Activated CD8-positive, alpha-beta memory T cell treated with anti-CD3 and anti-CD28 coated beads, Interleukin-2, amount 50 U/mL, for 48 hours (primary cell): ENCODE measurements around the gene EPHB4.
"Not testable (repeated sequence)": the region's sequence is repeated elsewhere in the genome, so short reads cannot be mapped to it uniquely, and the experiment has no call there.

Experiments used
- DNase-seq: peaks from one replicate; pipeline ENCODE4 v3.0.0-alpha.2; 2020

EPHB4 gene

DNA sequence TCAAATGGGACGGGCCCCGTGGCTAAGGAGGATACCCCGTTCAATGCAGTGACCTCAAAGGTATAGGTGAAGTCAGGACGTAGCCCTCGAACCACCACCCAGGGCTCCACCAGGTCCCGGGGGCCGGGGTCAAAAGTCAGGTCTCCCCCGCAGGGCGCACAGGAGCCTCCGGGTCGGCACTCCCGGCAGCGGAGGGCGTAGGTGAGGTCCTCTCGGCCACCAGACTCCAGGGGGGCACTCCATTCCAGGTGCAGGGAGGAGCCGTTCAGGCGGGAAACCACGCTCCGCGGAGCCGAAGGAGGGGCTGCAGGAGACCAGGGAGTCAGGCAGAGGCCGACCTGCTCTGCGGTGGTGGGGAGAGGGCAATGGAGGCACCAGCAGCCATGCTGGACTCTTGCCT lies 7.7 kb downstream of the EPHB4 start:
- no peak for DNase-seq

DNA sequence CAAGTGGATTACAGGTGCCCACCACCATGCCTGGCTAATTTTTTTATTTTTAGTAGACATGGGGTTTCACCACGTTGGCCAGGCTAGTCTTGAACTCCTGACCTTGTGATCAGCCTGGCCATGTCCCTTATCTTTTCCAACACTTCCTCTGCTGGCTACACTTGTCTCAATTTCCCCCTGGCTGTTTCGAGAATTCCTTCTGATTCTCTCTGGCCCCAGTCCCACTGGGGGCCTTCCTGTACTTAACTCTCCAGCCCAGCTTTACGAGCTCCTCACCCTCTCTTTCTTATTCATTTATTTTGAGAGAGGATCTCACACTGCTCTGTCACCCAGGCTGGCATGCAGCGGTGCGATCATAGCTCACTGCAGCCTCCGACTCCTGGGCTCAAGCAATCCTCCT lies 8.5 kb downstream of the EPHB4 start:
- no peak for DNase-seq

DNA sequence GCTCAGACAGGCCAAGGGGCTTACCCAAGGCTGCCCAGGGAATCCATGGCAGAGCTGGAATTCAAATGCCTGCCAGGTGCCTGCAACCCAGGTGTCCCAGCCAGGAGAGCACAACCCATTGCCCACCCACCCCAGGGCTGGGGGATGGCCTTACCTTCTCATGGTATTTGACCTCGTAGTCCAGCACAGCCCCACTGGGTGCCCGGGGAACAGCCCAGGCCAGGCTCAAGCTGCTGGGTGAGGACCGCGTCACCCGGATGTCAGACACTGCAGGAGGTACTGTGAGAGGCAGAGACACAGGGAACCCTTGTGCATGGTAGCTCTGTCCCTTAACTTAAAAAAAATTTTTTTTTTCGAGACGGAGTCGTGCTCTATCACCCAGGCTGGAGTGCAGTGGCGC lies 9.0 kb downstream of the EPHB4 start:
- no peak for DNase-seq

DNA sequence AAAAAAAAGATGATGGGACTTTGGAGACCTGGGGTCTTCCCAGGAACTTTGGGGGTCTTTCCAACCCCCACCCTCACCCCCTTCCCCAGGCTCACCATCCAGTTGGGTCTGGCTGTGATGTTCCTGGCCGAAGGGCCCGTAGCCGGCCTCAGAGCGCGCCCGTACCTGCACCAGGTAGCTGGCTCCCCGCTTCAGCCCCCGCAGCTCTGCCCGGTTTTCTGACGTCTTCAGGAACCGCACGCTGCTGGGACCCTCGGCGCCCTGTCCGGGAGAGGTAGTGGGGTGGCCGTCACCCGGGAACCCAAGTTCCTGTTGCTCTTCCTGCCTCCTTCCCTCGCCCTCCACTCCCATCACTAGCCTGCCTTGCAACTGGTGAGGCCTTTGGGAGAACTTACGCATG lies 10.2 kb downstream of the EPHB4 start:
- DNase-seq, result no peak

DNA sequence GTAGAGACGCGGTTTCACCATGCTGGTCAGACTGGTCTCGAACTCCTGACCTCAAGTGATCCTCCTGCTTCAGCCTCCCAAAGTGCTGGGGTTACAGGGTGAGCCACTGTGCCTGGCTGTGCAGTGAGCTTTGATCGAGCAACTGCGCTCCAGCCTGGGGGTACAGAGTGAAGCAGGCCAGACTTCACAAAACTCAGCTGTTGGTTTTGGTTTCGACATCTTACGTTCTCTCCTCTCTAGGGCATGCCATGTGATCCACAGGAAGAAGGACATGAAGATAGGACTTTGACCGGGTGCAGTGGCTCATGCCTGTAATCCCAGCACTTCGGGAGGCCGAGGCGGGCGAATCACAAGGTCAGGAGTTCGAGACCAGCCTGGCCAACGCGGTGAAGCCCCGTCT lies 10.8 kb downstream of the EPHB4 start:
- not testable (repeated sequence) for DNase-seq

DNA sequence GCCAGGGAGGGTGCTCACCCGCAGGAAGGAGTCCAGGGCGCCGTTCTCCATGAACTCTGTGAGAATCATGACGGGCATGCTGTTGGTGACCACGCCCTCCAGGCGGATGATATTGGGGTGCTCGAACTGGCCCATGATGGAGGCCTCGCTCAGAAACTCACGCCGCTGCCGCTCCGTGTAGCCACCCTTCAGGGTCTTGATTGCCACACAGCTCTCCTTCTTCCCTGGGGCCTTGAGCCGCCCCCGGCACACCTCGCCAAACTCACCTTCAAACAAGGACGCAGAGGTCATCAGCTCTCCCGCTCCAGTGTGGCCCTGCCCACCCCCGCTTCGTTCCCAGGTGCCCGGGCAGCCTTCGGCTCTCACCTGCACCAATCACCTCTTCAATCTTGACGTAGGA lies 14.6 kb downstream of the EPHB4 start:
- no peak for DNase-seq

DNA sequence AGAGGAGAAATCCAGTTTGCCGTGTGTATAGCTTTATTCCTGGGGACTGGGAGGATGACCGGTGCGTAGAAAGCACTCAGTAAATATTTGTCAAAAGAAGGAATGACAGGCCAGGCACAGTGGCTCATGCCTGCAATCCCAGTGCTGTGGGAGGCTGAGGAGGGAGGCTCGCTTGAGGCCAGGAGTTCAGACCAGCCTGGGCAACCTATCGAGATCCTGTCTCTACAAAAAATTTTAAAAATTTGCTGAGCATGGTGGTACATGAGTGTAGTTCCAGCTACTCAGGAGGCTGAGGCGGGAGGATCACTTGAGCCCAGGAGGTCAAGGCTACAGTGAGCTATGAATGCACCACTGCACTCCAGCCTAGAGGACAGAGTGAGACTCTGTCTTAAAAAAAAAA lies 15.8 kb downstream of the EPHB4 start:
- no peak for DNase-seq

DNA sequence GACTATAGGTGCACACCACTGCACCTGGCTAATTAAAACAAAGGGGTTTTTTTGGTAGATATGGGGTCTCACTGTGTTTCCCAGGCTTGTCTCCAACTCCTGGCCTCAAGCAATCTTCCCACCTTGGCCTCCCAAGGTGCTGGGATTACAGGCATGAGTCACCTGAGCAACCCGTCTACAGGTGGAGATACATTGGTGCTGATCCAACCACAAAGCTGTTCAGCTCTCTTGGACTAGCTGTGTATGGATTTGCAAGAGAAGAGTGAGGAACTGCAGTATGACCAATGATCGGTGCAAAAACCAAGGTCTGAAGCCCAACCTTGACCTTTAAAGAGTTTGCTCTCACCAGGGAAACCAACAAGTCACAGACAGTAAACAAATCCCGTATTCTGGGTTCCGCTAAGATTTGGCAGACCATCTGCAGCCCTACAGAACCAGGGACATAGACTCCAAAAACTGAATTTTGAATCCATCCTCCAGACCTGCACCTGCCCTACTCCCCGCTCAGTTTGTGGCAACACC lies 18.9 kb downstream of the EPHB4 start:
- no peak for DNase-seq

DNA sequence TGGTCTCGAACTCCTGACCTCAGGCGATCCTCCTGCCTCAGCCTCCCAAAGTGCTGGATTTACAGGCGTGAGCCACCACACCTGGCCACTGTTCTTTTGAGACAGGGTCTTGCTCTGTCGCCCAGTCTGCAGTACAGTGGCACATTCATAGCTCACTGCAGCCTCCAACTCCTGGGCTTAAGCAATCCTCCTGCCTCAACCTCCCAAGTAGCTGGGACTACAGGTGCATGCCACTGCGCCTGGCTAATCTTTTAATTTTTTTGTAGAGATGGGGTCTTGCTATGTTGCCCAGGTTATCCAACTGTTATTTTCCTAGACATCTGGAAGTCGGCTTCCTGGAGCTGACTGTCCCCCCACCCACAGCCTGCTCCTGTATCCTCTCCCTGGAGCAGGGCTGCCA lies 20.4 kb downstream of the EPHB4 start:
- DNase-seq, result not testable (repeated sequence)

DNA sequence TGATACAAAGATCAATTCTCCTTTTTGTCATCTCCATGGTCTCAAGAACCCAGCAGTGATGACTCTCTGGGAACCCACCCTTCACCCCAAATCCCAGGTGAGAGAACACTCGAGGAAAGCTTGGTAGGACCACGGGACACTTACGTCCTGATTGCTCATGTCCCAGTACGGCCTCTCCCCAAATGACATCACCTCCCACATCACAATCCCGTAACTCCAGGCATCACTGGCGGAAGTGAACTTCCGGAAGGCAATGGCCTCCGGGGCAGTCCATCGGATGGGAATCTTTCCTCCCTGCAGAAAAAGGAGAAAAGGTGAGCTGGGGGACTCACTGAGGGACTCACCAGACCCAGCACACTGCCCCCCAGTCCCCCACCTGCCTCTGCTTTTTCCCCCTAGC lies 21.0 kb downstream of the EPHB4 start:
- no peak for DNase-seq

DNA sequence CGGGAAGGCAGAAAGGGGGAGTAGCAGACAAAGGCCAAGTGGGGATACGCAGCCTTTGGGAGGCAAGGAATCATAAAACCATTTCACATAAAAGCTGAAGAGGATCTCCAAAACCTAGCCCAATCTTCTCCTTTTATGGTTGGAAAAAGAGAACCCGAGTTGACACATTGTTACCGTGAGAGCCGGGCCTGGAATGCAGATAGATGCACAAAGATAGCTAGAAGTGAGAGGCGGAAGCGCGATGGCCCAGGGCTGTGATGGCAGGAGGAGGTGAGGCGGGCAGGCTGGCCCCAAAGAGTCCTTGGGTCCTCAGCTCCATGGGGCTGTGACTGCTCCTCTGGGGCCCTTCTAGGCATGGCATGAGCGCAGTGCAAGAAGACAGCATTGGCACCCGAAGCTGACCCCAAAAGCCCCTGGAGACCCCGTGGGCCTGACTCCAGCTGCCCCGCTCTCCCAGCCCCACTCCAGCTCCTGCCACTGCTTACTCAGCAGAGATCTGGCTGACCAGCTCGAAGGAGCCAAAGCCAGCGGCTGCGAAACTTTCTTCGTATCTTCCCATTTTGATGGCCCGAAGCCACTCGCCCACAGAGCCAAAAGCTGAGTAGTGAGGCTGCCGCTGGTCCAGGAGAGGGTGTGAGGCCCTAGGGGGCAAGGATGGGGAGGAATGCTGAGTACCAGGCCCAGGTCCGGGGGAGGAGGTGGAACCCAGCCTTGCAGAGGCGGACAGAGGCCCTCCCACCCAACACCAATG lies 22.5 kb downstream of the EPHB4 start:
- DNase-seq, result no peak

DNA sequence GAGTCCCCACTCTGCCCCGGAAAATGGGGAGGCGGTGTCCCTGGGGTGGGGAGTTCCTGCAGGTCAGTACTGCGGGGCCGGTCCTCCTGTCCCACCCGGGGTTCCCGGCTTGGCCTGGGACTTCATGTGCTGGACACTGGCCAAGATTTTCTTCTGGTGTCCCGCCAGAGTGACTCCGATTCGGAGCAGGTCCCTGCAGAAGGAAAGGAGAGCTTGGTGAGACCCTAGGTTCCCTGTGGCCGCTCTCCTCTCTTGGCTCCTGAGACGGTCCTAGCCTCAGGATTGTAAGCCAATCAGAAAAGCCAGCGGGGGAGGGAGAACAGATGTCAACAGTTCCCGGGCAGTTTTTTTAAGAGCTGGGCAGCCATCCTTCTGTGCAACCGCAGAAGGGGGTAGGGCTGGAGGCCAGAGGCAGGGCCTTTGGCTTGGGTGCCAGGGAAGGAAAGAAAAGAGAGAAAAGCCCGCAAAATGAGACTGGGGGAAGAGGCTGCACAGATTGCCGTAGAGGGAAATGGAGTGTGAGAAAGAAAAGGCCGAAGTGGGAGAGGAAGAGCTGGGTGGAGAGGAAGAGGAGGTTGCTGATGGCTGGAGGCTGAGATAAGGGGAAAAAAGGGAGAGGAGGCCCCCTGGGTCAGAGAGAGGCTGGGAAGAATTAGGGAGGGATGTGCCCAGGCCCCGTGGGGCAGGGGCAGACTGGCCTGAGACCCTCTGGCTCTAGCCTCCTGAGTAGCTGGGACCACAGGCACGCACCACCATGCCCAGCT lies 23.7 kb downstream of the EPHB4 start:
- DNase-seq, result peak; percentile 56

DNA sequence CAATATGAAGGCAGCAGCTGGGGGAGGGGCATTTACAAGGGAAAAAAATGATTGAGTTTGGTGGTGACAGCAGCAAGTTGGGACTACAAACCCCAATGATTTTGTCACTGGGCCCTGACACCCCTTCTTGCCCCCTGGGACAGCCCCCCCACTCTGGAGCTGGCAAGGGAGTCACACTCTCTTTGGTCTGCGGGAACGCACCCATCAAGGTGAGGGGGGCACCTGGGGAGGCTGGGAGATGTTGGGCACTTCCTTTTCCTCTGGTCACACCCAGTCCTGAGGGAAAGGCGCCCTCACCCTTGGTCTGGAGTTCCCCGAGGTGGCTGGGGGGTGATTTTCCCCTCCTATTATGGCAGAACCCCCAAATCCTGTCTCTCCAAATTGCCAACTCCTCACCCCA lies 24.4 kb downstream of the EPHB4 start:
- DNase-seq, result no peak

DNA sequence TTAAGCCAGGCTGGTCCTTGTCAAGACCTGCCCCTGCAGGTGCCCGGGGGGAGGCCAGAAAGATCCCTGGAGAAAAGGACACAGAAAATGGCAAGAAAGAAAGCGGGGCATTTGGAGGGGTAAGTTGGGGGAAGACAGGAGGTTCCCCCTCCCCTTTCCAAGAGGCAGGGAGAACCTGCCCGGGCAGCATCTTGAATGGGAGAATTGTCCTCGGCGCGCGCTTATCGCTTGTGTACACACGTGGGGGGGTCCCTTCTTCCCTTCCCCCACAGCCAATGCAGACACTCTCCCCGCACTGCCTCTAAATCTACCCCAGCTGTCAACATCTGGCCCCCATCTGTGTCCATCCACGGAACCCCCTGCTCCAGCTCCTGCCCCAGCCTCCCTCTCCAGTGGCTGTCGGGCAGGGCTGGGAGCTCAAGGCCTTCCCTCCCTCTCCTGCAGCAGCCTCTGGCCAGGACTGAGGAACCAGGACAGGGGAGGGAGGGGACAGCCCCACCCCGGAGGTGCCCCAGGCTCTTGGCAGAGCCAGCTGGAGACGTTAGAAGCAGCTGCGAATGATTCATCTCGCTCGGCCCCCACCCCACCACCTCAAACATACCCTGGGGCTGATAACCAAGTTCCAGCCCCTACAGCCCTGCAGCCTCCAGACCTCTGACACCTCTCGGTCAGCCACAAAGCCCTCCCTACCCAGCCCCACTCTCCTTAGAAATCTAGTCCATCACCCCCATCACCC lies 25.3 kb downstream of the EPHB4 start:
- no peak for DNase-seq

DNA sequence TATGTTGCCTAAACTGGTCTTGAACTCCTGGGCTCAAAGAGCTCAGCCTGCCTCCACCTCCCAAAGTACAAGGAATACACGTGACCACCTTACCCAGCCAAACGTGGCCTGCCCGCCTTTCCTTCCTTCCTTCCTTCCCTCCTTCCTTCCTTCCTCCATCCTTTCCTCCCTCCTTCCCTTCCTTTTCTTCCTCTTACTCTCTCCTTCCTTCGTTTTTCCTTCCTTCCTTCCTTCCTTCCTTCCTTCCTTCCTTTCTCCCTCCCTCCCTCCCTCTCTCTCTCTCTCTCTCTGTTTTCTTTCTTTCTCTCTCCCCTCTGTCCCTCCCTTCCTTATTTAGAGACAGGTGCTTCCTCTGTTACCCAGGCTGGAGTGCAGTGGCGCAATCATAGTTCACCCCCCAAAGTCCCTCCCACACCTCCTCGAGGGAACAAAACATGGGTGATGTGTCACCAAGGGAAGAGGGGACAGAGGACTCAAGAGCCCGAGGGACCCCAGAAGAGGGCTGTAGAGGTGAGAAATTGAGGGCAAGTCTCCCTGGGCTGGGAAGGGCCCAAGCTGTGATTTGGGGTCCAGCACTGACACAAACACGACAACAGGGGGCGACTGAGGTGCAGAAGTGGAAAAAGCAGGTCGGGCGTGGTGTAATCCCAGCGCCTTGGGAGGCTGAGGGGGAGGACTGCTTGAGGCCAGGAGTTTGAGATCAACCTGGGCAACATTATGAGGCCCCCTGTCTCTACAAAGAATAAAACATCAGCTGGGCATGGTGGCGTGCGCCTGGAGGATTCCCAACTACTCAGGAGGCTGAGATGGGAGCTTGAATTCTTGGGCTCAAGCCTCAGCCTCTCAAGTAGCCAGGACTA lies 28.1 kb downstream of the EPHB4 start:
- peak; percentile 75 for DNase-seq

DNA sequence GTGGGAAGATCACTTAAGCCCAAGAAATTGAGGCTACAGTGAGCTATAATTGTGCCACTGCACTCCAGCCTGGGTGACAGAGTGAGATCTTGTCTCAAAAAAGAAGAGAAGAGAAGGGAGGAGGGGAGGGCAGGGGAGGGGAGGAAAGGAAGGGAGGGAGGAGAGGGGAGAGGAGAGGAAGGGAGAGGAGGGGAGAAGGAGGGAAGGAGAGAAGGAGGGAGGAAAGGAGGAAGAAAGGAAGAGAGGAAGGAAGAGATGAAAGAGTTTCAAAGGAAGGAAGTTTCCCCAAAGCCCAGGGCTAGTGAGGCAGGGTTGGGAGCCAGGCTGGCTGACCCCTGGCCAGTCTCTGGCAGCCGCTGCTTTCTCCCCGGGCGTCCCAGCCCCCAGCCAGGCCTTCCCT lies 32.6 kb downstream of the EPHB4 start:
- DNase-seq, result no peak

DNA sequence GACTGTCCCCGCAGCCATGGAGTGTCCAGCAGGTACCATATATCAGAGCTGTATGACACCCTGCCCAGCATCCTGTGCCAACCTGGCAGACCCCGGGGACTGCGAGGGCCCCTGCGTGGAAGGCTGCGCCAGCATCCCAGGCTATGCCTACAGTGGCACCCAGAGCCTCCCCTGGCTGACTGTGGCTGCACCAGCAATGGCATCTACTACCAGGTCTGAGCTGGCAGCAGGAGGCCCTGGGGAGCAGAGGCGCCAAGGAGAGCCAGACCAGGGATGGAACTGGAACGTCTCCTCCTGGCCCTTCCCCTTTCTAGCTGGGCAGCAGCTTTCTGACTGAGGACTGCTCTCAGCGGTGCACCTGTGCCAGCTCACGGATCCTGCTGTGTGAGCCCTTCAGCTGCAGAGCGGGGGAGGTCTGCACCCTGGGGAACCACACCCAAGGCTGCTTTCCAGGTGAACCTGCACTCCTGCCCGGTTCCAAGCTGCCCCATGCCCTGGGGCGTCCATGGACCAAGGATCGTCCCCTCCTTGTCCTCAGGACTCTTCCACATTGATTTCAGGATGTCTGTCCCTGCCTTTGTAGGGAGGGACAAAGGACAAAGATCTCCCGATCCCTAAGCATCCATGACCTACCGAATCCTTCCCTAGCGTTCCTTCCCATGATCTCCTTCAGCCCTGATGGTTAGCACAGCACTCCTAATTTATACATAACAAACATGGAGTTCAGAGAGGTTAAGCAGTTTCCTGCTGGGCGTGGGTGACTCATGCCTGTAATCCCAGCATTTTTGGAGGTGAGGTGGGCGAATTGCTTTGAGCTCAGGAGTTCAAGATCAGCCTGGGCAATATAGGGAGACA lies 33.3 kb downstream of the EPHB4 start:
- no peak for DNase-seq

DNA sequence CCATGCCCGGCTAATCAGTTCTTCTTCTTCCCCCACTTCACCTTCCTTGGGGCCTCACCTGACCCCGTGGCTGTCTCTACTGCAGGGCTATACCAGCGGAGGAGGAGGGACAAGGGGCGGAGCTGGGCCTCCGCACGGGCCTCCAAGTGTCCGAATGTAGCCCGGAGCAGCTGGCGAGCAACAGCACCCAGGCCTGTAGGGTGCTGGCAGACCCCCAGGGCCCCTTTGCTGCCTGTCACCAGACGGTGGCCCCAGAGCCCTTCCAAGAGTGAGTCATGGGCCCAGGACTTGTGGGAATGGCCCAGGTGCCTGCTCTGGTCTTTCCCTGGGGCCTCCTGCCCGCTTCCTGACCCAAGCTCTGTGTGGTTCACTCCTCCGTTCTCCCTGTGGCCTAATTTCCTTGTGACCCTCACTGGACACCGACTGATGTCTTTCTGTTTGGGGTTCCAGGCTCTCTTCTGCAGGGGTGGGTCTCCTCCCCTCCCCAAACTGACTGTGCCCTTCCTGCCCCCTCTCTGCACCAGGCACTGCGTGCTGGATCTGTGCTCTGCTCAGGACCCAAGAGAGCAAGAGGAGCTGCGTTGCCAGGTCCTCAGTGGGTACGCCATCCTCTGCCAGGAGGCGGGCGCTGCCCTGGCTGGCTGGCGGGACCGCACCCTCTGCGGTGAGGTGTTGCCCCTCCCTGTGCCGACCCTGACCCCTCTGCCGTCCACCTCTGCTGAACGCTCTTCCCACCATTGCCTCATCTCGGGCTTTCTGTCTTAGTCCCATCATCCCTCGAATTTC lies 35.2 kb downstream of the EPHB4 start:
- DNase-seq, result no peak

DNA sequence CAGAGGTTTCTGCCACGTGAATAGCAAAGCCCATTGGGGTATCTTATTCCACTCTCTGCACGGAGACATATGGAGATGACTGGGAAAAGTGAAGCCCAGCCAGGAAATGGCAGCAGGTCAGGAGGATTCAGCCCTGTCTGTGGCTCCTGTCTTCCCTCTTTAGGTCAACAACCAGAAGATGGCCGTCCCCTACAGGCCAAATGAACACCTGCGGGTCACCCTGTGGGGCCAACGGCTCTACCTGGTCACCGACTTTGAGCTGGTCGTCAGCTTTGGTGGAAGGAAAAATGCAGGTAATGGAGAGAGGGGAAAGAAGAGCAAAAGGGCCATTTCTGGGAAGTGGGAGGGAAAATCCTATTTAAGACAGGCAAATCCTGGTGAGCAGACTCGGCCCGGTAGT lies 38.3 kb downstream of the EPHB4 start:
- DNase-seq, result no peak

DNA sequence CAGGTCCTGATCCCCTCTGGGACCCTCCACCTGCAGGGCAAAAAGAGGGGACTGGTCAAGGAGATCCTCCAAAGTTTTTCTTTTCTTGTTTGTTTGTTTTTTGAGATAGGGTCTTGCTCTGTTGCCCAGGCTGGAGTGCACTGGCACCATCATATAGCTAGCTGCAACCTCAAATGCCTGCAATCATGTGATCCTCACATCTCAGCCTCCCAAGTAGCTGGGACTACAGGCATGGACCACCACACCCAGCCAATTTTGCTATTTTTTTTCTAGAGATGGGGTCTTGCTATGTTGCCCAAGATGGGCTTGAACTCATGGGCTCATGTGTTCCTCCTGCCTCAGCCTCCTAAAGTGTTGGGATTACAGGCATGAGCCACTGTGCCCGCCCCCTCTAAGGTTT lies 41.0 kb downstream of the EPHB4 start:
- no peak for DNase-seq

DNA sequence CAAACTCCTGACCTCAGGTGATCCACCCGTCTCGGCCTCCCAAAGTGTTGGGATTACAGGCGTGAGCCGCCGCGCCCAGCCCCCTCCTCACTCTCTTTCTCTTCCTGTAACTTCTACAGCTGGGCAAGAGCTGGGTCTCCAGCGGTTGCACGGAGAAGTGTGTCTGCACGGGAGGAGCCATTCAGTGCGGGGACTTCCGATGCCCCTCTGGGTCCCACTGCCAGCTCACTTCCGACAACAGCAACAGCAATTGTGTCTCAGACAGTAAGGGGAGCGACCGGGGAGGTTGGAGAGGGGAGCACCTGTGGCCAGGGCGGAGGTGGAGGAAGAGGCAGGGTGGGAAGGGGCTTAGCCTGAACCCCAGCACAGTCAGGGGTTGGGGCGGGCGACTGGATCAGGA lies 41.4 kb downstream of the EPHB4 start:
- DNase-seq, result no peak
